GM19193 (cell line): ENCODE results near the gene SUMF1.

Experiments used
- POLR2A ChIP-seq: IDR thresholded peaks from 4 replicates; pipeline ENCODE4 v1.6.1; 2011; ENCODE audit not compliant: insufficient read depth, insufficient read length; ENCODE audit errors: extremely low read depth

SUMF1 gene

GRCh38 chr3:4358273-4358672, 108.8 kb downstream of the SUMF1 start:
- TF ChIP-seq POLR2A, result no peak

- no peak for TF ChIP-seq POLR2A
Observed at GRCh38 chr3:4356546-4357410, 110.3 kb downstream of the SUMF1 start.

GRCh38 chr3:4356220-4356540, 110.9 kb downstream of the SUMF1 start:
- no peak for TF ChIP-seq POLR2A

GRCh38 chr3:4355401-4356219, 111.5 kb downstream of the SUMF1 start:
- no peak for TF ChIP-seq POLR2A

GRCh38 chr3:4351872-4352271, 115.2 kb downstream of the SUMF1 start:
- TF ChIP-seq POLR2A, result no peak

- no peak for TF ChIP-seq POLR2A
Observed at GRCh38 chr3:4351164-4351855, 115.8 kb downstream of the SUMF1 start.

- TF ChIP-seq POLR2A, result no peak
Observed at GRCh38 chr3:4350789-4351163, 116.3 kb downstream of the SUMF1 start.

- no peak for TF ChIP-seq POLR2A
Observed at GRCh38 chr3:4343258-4343657, 123.8 kb downstream of the SUMF1 start.

GRCh38 chr3:4341336-4341675, 125.8 kb downstream of the SUMF1 start:
- no peak for TF ChIP-seq POLR2A

- no peak for TF ChIP-seq POLR2A
Observed at GRCh38 chr3:4340411-4341335, 126.4 kb downstream of the SUMF1 start.

- TF ChIP-seq POLR2A, result no peak
Observed at GRCh38 chr3:4340077-4340410, 127.0 kb downstream of the SUMF1 start.

- TF ChIP-seq POLR2A, result no peak
Observed at GRCh38 chr3:4338751-4339150, 128.3 kb downstream of the SUMF1 start.

GRCh38 chr3:4336850-4337546, 130.1 kb downstream of the SUMF1 start:
- TF ChIP-seq POLR2A, result no peak
